GM23338 (cell line): Measurements from ENCODE around the gene PRAC1. TPM values are rescaled to one million over a fixed set of nuclear protein-coding genes. Genes with fewer than 3 reads are reported as not detected.

Experiments used
- ATAC-seq: fragments of 200-7000 bp; cut with Tn5 transposase; 3 replicates; pipeline ENCODE4 v1.9.1; 2020
- DNase-seq: peaks from one replicate; pipeline ENCODE4 v3.0.0-alpha.2; 2015; ENCODE audit warnings: low spot score
- H2AFZ ChIP-seq: fragments of 200-600 bp; sonication (generic); 2 replicates; pipeline ENCODE4 v1.8.0; 2016; ENCODE audit warnings: antibody characterized with exemption, mild to moderate bottlenecking, moderate library complexity
- H3F3A ChIP-seq: fragments of 200-600 bp; sonication (generic); replicated peaks from 2 replicates; pipeline ENCODE4 v1.8.0; 2017; ENCODE audit warnings: antibody characterized with exemption, mixed run types, low read depth
- H3K27ac ChIP-seq: fragments of 200-600 bp; sonication (generic); 2 replicates; pipeline ENCODE4 v1.6.1; 2016; ENCODE audit warnings: low read depth
- H3K27me3 ChIP-seq: fragments of 200-600 bp; sonication (generic); 2 replicates; pipeline ENCODE4 v1.8.0; 2016; ENCODE audit warnings: mild to moderate bottlenecking, mixed run types, moderate library complexity; ENCODE audit not compliant: insufficient read depth
- H3K36me3 ChIP-seq: fragments of 200-600 bp; sonication (generic); 2 replicates; pipeline ENCODE4 v1.8.0; 2016; ENCODE audit warnings: mild to moderate bottlenecking; ENCODE audit not compliant: insufficient read depth
- H3K4me1 ChIP-seq: fragments of 200-600 bp; sonication (generic); 2 replicates; pipeline ENCODE4 v1.8.0; 2016; ENCODE audit warnings: mild to moderate bottlenecking, moderate library complexity; ENCODE audit not compliant: insufficient read depth
- H3K4me2 ChIP-seq: fragments of 200-600 bp; sonication (generic); 2 replicates; pipeline ENCODE4 v1.7.1; 2017; ENCODE audit warnings: mixed run types
- H3K4me3 ChIP-seq: fragments of 200-600 bp; sonication (generic); 2 replicates; pipeline ENCODE4 v1.6.1; 2016; ENCODE audit warnings: mixed run types
- H3K79me2 ChIP-seq: fragments of 200-600 bp; sonication (generic); replicated peaks from 2 replicates; pipeline ENCODE4 v1.8.0; 2017; ENCODE audit warnings: mild to moderate bottlenecking; ENCODE audit not compliant: insufficient read depth
- H3K9me2 ChIP-seq: fragments of 200-600 bp; sonication (generic); 2 replicates; pipeline ENCODE4 v1.8.0; 2017; ENCODE audit not compliant: insufficient read depth
- H4K20me1 ChIP-seq: fragments of 200-600 bp; sonication (generic); replicated peaks from 2 replicates; pipeline ENCODE4 v1.8.0; 2017; ENCODE audit warnings: mild to moderate bottlenecking; ENCODE audit not compliant: insufficient read depth
- H3K27ac Mint-ChIP-seq: 2 replicates; pipeline ENCODE4 v1.8.0; 2020; ENCODE audit warnings: inconsistent platforms, mild to moderate bottlenecking, moderate library complexity, mixed read lengths
- H3K27me3 Mint-ChIP-seq: 3 replicates; pipeline ENCODE4 v1.8.0; 2022; ENCODE audit warnings: low read depth, mild to moderate bottlenecking, moderate library complexity, mixed read lengths, inconsistent platforms; ENCODE audit not compliant: insufficient read depth, poor library complexity
- H3K36me3 Mint-ChIP-seq: 3 replicates; pipeline ENCODE4 v1.8.0; 2021; ENCODE audit warnings: low read depth, mild to moderate bottlenecking, inconsistent platforms, moderate library complexity, mixed read lengths
- H3K4me1 Mint-ChIP-seq: 3 replicates; pipeline ENCODE4 v1.8.0; 2020; ENCODE audit warnings: mild to moderate bottlenecking, inconsistent platforms, mixed read lengths
- H3K4me3 Mint-ChIP-seq: 3 replicates; pipeline ENCODE4 v1.8.0; 2021; ENCODE audit warnings: moderate library complexity, mild to moderate bottlenecking, inconsistent platforms, mixed read lengths
- H3K9me3 Mint-ChIP-seq: 3 replicates; pipeline ENCODE4 v1.8.0; 2020; ENCODE audit warnings: moderate library complexity, mild to moderate bottlenecking, inconsistent platforms, mixed read lengths
- CTCF ChIP-seq, 2 experiments: fragments of 200-600 bp in 1 of 2; sonication (generic) in 1 of 2; conservative IDR thresholded peaks; 2 replicates each; pipeline versions ENCODE4 v1.5.1 to v1.6.1; 2016 to 2017; ENCODE audit warnings: antibody characterized with exemption in 2 of 2, low read depth in 2 of 2, mild to moderate bottlenecking in 2 of 2, moderate library complexity in 1 of 2
- ETS1 ChIP-seq: IDR thresholded peaks from 2 replicates; pipeline ENCODE4 v1.6.1; 2016; ENCODE audit warnings: antibody characterized with exemption
- EZH2 ChIP-seq: fragments of 200-600 bp; sonication (generic); IDR thresholded peaks from one replicate; pipeline ENCODE4 v1.8.0; 2017; ENCODE audit warnings: antibody characterized with exemption, mild to moderate bottlenecking, low read depth; ENCODE audit not compliant: unreplicated experiment
- JUNB ChIP-seq: IDR thresholded peaks from one replicate; pipeline ENCODE4 v1.6.1; 2016; ENCODE audit warnings: antibody characterized with exemption; ENCODE audit not compliant: unreplicated experiment
- POLR2AphosphoS5 ChIP-seq: IDR thresholded peaks from 2 replicates; pipeline ENCODE4 v1.6.1; 2016; ENCODE audit warnings: antibody characterized with exemption, low read depth
- STAT1 ChIP-seq: IDR thresholded peaks from one replicate; pipeline ENCODE4 v1.6.1; 2016; ENCODE audit warnings: antibody characterized with exemption; ENCODE audit not compliant: unreplicated experiment
- ZNF114 ChIP-seq: fragments of 250-450 bp; sonication (Bioruptor Pico); IDR thresholded peaks from 2 replicates; pipeline ENCODE4 v1.5.0; 2020; ENCODE audit warnings: mild to moderate bottlenecking, moderate library complexity
- ZNF462 ChIP-seq: fragments of 250-450 bp; sonication (Bioruptor Pico); IDR thresholded peaks from 2 replicates; pipeline ENCODE4 v1.5.0; 2020; ENCODE audit warnings: mild to moderate bottlenecking, moderate library complexity
- polyA plus RNA-seq: library from polyadenylated mRNA; unstranded; fragments of >200 nt; fragmentation: Nextera tagmentation; extraction: Ambion mirVana; gene quantifications from 2 replicates; pipeline ENCODE4 v1.2.1, GENCODE V29; 2016
- total RNA-seq: library from RNA; depleted of rRNA; stranded (reverse); fragments of >200 nt; shearing (Covaris generic); gene quantifications from 2 replicates; pipeline ENCODE4 v1.2.3, GENCODE V29; 2014

Gene PRAC1
- total and polyA plus RNA-seq, 2 experiments from 2014 or later = not detected

GRCh38 chr17:48760411-48760810 lies 38.1 kb upstream of the PRAC1 start:
- DNase-seq = no peak
- no peak overlapping the region for H3K4me3 ChIP-seq
- peaks cover 2% of the 10 kb centered on the region; the same call in 1 of the 2 replicates for H3F3A ChIP-seq
- no peaks in the 10 kb centered on the region for H3K79me2 ChIP-seq
- H3K27ac ChIP-seq = no peak overlapping the region
- H3K36me3 Mint-ChIP-seq = no peaks in the 10 kb centered on the region
- peaks cover 3% of the 10 kb centered on the region; the same call in 1 of the 2 replicates for H3K4me1 ChIP-seq
- no peaks in the 10 kb centered on the region; the same call in 2 of the 3 replicates for H3K4me1 Mint-ChIP-seq
- H3K4me3 Mint-ChIP-seq = no peak overlapping the region
- no peak overlapping the region for H2AFZ ChIP-seq
- H3K4me2 ChIP-seq = no peak overlapping the region
- H3K27me3 ChIP-seq = peaks cover 96% of the 10 kb centered on the region
- no peaks in the 10 kb centered on the region for H3K36me3 ChIP-seq
- no peaks in the 10 kb centered on the region for H3K9me3 Mint-ChIP-seq
- no peak overlapping the region for H3K27ac Mint-ChIP-seq
- no peak for ATAC-seq
- no peak for TF ChIP-seq EZH2
- no peak for TF ChIP-seq CTCF (conservative IDR thresholded peaks at IDR 0.05; ENCODE audit: low read depth in 2 of 2)
- TF ChIP-seq STAT1 = no peak
- H4K20me1 ChIP-seq = peaks cover 3% of the 10 kb centered on the region; the same call in 1 of the 2 replicates
- no peaks in the 10 kb centered on the region for H3K9me2 ChIP-seq
- peaks cover 49% of the 10 kb centered on the region for H3K27me3 Mint-ChIP-seq

GRCh38 chr17:48759288-48759687 lies 37.0 kb upstream of the PRAC1 start:
- Histone ChIP-seq H3K9me2 (no peaks in the 10 kb centered on the region), H3K27ac (no peak overlapping the region), H3K4me1 (peaks cover 8% of the 10 kb centered on the region; the same call in 1 of the 2 replicates), H3K4me3 (no peak overlapping the region), H3F3A (peaks cover 12% of the 10 kb centered on the region; the same call in 1 of the 2 replicates), H3K79me2 (no peaks in the 10 kb centered on the region), H2AFZ (no peak overlapping the region), H4K20me1 (peaks cover 8% of the 10 kb centered on the region), H3K4me2 (no peak overlapping the region), H3K27me3 (peaks cover 99% of the 10 kb centered on the region), H3K36me3 (no peaks in the 10 kb centered on the region)
- Mint-ChIP-seq H3K27me3 (peaks cover 60% of the 10 kb centered on the region), H3K4me1 (peaks cover 3% of the 10 kb centered on the region), H3K36me3 (no peaks in the 10 kb centered on the region), H3K9me3 (no peaks in the 10 kb centered on the region), H3K4me3 (no peak overlapping the region), H3K27ac (no peak overlapping the region)
- DNase-seq (no peak), ATAC-seq (no peak)
- no peak for TF ChIP-seq POLR2AphosphoS5
- TF ChIP-seq ETS1 = no peak
- TF ChIP-seq EZH2 = no peak
- no peak for TF ChIP-seq STAT1
- TF ChIP-seq ZNF462 (CRISPR knock-in tag) = no peak
- TF ChIP-seq CTCF (conservative IDR thresholded peaks at IDR 0.05; ENCODE audit: low read depth in 2 of 2) = no peak
- TF ChIP-seq ZNF114 = no peak
- no peak for TF ChIP-seq JUNB
